Activated T-cell treated with anti-CD3 and anti-CD28 coated beads, Interleukin-2, amount 50 U/mL, for 48 hours (primary cell): ENCODE results near the gene GDF11.
"Not testable (repeated sequence)": the region's sequence is repeated elsewhere in the genome, so short reads cannot be mapped to it uniquely, and the experiment has no call there.

Experiments
- DNase-seq, 2 experiments: peaks; one replicate each; pipeline ENCODE4 v3.0.0-alpha.2; 2020

GDF11 gene

DNA sequence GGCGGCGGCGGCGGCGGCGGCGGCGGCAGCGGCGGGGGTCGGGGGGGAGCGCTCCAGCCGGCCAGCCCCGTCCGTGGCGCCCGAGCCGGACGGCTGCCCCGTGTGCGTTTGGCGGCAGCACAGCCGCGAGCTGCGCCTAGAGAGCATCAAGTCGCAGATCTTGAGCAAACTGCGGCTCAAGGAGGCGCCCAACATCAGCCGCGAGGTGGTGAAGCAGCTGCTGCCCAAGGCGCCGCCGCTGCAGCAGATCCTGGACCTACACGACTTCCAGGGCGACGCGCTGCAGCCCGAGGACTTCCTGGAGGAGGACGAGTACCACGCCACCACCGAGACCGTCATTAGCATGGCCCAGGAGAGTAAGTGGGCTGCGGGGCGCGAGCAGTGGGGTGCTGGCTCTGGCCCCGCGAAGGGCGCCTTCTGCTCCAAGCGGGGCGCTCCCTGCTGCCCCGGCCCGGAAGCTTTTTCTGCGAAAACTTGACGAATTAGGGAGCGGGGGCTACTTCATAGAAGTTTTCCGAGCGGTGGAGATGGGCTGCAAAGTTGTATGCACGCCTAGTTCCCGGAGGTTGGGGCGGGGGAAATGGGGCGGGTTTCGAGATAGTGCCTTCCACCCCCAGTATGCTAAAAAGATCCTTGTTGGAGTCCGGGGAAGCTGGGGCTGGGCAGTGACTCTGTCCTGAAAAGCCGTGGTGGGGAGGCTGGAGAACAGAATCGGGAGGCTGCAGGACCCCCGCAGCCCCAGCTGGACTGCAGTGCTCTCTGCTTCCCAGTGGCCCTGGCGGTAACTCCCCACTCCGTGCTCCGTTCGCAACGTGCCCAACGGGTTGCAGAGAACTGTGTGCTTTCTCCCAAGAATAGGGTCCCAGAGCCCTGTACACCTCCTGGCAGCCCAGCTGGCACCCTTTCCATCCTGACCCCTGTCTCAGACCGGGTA is 751 bp downstream of the GDF11 start:
- DNase-seq: peak; percentile 59 to 72

DNA sequence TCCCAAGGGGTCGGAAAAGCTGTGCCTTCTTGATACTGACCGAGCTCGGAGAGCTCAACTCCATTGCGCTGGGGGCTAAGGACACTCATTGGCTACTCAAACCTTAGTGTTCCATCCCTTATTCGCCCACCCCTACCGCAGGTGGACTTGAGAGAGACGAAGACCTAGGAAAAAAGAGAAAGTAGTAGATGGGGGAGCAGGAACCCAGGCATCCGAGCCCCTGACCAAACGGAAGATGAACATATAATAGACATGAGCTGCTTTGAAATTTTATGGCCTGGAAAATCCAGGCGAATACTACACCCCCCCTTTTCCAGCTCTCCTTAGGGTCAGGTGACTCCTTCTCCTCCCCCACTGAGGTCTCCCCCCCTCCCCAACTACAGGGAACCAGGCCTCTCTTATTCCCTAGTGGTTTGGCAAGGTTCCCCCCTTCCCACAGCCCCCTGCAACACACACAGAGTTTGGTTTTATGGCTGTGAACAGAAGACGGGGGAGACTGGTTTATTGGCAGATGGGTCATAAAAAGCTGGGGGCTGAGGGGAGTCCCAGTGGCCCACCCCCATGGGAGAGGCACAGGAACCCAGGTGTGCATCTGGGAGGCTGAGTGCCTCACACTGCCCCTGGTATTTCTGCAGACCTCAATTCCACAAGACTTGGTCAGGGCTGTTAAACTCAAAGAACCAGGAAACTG is 1.6 kb downstream of the GDF11 start:
- no peak for DNase-seq

DNA sequence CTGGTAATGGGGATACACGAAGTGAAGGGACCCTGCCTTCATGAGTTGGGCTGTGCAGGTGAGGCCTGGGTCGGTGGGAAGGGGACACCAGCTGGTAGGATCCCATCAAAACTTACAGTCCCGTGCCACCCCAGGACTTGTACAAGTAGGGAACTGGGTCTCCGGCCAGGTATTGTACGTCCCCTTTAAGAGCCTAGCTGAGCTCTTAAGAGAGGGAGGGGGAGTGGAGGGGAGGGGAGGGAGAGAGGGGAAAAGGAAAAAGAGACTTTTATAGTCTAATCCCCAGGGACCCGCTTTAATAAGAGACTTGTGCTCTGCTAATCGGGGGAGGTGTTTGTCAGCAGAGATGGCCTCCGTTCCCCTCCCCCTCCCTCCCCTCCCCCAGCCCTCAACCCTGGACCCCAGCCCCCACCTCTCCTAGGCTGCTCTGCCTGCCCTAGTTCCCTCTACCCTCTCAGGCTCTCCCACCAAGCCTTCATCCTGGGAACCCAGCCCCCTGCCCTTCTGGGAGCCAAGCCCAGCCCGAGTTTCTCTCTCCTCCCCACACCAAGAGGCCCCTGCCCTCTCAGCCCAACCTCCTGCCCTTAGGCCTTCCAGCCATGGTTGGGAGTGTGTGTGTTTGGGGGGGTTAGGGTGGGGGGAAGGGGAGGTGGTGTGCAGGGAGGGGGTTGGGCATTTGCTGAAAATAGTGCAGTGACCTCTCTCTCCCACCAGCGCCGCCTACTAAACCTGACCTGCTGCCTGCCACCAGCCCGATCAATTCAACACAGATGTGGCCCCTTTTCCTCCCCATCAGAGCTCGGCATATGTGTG is 2.6 kb downstream of the GDF11 start:
- DNase-seq: no peak

DNA sequence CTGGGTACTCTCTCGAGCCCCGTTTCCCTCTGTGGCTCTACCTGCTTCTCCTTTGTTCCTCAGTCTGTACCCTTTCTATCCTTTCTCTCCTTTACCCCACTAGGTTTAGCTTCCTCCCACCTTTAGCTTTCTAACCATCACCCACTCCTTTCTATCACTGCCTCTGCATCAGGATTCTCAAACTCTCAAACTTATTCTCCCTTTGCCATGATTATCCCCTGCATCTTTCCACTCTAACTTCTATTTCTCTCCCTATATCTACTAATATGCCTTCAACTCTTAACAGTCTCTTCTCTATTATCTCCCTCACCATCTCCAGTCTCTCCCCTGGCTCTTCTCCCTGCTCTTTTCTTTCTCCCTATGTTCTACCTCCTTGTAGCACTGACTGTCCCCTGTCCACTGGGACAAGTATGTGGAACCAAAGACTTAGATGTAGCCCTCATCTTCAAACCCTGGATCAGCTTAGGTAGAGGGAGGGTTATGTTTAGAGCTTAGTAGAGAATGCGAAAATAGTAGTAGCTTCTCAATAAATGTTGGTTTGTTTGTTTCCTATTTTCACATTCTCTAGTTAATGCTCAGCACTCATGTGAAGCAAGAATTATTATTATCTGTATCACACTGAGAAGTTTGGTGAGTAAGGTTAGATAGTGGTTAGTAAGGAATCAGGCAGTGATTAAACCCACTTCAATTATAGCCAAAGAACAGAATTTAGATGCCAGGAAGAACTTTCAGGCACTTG is 3.4 kb downstream of the GDF11 start:
- DNase-seq: no peak

DNA sequence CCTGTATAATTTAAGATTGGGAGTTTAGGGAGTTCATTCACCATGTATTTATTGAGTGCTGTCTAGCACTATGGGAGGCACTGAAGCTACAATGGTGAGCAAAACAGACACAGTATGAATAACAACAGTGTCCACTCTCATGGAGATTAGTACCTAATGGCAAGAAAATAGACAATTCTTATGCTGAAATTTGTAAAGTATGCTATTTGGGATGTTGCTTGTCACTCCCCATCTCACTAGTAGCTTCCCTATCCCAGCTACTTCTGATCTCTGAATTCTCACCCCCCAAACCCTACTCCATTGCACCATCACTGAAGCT is 4.0 kb downstream of the GDF11 start:
- DNase-seq: no peak

DNA sequence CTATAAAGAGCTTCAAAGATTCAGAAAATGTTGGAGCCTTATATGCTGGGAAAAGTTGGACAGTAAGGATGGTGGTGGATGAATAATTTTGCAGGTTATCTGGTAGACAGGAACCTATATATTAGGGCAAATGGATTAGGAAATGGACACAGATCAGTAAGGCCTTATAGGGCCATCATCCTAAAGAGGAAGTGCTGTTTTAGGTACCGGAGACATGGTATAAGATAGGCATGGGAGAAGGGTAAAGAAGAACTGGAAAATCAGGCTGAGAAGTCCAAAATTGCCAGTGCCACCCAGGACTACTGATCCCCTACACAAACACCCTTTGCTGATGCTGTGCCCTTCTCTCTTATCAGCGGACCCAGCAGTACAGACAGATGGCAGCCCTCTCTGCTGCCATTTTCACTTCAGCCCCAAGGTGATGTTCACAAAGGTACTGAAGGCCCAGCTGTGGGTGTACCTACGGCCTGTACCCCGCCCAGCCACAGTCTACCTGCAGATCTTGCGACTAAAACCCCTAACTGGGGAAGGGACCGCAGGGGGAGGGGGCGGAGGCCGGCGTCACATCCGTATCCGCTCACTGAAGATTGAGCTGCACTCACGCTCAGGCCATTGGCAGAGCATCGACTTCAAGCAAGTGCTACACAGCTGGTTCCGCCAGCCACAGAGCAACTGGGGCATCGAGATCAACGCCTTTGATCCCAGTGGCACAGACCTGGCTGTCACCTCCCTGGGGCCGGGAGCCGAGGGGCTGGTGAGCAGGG is 5.5 kb downstream of the GDF11 start:
- DNase-seq: no peak

DNA sequence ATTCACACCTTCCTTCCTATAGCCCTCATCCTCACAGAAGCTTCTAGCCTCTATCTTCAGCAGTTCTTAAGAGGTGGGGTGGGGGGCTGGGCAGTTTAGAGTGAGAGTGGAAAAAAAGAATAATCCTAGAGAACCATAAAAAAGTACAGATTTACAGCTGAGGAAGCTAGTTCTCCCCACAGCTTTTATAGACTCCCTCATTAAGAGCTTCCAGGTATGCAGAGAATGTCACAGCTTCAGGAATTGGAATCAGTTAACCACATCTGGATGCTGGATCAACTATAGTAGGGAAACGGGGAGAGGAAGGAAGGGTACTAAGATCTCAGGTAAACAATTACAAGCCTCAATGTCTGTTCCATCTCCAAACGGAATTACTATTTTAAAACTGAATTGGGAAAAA is 12.3 kb downstream of the GDF11 start:
- DNase-seq: no peak

DNA sequence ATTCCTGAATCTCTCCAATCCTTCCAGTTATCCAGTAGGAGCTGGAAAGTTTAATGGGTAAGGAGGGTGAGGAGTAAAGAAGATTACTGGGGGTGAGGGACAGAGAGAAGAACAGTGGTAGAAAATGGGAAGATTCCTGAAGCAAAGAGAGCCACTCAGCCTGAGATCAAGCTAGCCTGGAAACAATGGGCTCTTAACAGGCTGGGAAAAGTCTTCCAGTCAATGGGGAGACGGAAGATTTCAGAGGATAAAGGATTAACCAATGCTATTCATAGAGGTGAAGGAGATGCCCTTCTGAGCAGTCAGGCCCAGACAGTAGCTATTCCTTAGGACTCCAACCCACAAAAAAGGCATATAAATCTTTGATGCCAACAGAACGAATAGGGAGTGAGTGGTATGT is 14.8 kb downstream of the GDF11 start:
- no peak for DNase-seq

DNA sequence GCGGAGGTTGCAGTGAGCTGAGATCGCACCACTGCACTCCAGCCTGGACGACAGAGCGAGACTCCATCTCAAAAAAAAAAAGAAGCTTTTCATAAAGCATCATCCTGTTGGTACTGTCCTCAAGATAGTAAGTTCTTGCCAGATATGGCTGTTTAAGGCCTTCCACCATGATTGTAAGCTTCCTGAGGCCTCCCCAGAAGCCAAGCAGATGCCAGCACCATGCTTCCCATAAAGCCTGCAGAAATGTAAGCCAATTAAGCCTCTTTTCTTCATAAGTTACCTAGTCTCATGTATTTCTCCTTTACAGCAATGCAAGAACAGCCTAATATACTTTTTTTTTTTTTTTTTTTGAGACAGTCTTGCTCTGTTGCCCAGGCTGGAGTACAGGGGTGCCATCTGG is 15.7 kb downstream of the GDF11 start:
- DNase-seq: not testable (repeated sequence)

DNA sequence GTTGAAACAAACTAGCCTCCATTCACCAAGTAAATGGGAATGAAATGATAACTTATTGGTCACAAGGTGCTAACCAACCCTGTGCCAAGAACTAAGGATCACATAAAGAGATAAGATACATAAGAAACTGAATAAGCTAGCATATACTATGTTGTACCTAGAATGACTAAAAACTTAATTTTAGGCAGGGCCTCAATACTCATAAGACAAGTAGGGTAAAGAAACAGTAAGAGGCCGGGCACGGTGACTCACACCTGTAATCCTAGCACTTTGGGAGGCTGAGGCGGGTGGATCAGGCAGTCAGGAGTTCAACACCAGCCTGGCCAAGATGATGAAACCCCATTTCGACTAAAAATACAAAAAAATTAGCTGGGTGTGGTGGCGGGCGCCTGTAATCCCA is 17.7 kb downstream of the GDF11 start:
- peak; percentile 76 for DNase-seq

DNA sequence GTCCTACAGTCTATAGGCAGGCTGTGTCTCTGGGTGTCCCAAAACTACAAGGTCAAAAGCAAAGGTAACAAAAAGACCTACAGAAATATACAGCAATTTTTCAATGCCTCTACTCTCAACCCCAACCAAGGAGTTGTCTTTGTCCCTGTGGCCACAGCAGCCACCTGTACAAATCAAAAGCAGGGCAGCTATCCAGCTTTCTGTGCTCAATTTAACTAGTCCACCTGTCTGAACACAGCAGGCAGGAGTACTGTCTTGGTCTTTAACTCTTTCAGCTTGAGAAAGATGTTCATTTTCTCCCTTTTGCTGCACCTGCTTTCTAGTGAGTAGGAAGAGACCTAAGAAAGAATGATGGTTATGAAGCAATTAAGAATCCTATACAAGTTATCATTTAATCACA is 19.7 kb downstream of the GDF11 start:
- DNase-seq: no peak

DNA sequence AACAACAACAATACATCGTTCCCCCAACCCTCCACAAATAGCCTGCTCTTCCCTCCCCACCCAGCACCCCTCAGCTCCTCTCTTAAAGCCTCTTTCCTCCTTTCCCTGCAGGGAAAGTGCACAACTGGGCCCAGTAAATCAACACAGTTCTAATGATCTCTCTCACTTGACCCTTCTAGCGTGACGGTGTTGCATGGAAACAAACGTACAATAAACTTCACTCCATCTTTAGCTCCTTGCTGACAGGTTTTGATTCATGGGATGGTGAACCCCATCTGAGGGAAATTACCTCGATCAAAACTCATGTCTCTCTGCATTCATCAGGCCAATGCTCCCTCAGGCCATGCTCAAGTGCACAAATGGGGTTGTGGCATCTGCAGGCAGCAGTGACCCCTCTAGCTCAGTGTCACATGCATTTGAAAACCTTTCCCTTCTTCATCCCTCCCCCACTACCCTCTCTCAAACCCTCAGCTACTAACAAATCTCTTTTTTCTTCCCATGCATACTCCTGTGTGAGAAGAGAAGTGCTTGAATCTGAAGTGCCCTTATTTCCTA is 22.9 kb downstream of the GDF11 start:
- no peak for DNase-seq

DNA sequence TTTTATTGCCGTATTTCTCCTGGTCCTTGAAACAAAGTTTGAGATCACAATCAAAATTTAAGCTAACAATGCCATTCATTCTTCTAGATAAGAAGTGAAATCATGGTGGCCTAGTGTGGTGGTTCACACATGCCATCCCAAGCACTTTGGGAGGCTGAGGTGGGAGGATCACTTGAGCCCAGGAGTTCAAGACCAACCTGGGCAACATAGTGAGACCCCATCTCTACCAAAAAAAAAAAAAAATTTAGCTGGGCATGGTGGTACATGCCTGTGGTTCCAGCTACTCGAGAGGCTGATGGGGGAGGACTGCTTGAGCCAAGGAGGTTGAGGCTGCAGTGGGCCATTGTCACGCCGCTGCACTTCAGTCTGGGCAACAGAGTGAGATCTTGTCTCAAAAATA is 24.2 kb downstream of the GDF11 start:
- no peak for DNase-seq

DNA sequence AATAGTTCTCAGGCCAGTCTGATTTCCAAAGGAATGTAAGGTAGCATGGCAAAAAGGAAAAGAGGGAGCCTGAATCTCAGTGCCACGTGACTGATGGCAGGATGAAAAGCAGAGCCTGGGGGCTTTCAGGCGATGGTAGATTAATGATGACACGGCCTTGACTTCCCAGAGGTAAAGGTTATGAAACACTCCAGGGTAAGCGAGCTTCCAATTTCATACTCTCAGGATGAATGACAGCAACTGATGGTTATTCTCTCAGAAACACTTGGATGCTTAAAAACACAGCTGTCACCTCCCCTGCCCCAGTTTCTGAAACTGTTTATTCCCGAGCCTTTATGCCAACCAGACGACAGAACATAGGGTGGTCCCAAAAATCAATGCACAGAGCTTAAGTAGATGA is 28.8 kb downstream of the GDF11 start:
- DNase-seq: no peak

DNA sequence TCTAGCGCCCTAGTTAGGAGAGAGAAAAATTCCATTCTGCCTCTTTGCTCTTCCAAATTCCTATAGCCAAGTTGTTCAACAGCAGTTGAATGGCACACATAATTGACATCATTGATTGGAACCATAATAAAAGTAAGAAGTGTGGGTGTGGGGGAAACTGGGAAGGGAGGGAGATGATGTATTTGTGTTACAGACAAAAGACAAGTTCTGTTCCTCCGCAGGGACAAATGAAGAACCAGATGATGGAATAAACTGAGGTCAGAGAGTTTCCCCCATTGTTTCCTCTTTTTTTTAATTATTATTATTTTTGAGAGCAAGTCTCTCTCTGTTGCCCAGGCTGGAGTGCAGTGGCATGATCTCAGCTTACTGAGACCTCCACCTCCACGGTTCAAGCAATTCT is 34.9 kb downstream of the GDF11 start:
- no peak for DNase-seq

DNA sequence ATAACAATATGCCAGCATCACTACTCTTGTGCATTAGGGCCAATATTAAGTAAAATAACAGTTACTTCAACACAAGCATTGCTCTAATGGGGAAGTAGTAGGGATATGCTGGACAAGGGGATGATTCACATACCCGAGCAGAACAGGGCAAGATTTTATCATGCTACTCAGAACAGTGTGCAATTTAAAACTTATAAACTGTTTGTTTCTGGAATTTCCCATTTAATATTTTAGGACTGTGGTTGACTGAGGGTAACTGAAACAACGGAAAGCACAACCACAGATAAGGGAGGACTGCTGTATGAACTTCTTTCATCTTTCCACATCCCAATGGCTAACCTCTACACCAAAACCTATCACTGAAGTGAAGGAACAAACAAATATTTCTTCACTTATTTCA is 37.8 kb downstream of the GDF11 start:
- no peak for DNase-seq

DNA sequence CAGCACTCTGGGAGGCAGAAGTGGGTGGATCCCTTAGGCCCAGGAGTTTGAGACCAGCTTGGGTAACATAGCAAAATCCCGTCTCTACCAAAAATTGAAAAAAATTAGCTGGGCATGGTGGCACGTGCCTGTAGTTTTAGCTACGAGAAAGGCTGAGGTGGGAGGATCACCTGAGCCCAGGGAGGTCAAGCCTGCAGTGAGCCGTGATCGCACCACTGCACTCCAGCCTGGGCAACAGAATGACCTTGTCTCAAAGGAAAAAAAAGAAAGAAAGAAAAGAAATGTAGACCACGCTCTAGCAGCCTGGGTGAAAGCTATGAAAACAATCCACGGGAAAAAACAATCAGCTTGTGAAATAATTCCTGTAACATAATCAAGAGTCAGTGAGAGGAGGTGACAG is 45.6 kb downstream of the GDF11 start:
- DNase-seq: no peak

DNA sequence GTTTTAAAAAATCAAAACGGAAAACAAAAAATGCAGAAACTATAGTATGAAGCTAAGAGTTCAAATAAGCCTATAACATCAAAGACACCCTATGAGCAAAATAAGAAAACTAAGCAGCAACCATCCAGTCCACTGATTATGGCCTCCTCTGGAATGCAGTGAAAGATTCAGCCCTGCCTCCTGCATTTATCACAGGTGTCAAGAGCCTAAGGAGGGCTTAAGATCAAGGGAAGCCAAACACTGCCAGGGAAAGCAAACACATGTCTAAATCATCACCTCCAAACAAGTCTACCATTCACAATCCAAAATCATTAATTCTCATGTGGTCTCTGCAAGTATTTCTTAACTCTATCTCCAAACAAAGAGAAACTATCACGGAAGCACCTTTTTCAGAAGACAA is 46.2 kb downstream of the GDF11 start:
- no peak for DNase-seq

DNA sequence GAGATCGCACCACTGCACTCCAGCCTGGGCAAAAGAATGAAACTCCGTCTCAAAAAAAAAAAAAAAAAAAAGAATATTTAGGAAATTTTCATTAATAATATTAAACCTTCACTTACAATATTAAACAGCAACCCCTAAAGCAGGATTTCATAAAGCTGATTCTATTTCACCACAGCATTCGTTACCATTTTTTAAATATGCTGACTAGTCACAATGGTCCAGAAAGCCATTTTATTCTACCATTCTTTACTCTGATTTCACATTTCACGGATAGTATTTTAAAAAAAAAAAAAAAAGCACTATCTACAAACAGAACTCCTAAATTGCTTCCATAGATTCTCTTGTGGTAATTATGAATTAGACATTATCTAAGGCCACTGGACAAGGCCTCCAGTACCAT is 47.0 kb downstream of the GDF11 start:
- no peak for DNase-seq

DNA sequence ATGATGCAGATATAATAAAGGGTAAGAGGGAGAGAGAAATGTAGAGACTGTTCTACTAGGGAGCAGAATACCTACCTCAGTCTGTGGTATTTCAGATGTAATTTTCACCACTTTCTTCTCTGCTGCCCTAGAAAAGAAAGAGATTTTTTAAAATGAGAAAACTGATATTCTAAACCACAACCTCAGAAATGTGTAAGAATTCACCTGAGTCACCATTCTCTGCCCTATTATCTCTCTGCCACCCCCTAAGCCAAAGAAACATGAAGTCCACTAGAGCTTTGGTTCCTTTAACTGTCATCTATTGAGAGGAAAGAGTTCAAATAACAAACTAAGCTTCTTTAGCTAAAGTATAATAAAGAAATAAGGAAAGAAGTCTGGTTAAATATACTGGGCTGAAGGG is 53.0 kb downstream of the GDF11 start:
- no peak for DNase-seq

DNA sequence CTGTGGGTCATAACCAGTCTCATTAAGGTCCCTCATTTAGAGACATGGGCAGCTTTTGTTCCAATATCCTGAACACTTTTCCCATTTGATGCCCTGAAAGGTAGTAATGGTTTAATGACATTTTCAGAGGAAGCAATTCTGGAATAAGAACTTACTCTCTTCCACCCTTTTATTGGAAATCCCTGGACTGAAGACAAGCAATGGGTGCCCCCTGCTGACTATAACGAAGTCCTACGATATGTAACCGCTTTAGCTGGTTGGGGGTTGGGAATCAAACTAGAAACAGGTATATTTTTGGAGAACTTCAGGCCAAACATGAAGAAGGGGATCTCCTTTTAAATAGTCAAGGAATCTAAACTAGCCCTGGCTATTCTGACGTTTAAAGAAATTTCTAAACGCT is 54.1 kb downstream of the GDF11 start:
- no peak for DNase-seq

DNA sequence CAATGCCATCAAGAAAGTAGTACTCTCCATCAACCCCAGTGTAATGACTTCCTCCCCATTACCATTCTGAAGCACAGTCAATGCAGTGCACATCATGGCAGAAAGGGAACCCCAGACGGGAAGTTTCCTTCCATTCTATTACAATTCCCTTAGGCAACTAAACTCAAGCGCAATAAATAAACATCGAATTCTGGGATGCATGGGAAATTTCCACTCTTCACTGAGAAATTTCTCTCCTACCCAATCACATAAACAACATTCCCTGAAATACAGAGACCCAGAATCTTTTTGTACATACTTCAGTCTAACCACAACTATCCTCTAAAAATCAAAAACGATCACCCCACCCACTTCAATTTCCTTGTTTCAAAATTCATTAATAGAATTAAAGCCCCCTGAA is 54.6 kb downstream of the GDF11 start:
- DNase-seq: no peak
